Measurements from ENCODE around the gene GOPC. TPM values are rescaled to one million over a fixed set of nuclear protein-coding genes. Genes with fewer than 3 reads are reported as not detected.

The GOPC gene
- total RNA-seq, 1 experiment from 2014 or later, result 18.7 TPM

GRCh38 chr6:117514655-117515054 is 87.7 kb downstream of the GOPC start:
- Histone ChIP-seq H2AFZ (ENCODE audit: low read length) (no peak overlapping the region), H3K79me1 (ENCODE audit: insufficient read depth, low read depth, low read length, poor library complexity, severe bottlenecking) (no peaks in the 10 kb centered on the region), H3K27ac (ENCODE audit: insufficient read length, low read depth, low read length) (no peak overlapping the region), H3K23ac (ENCODE audit: insufficient read length, low read depth, low read length) (no peak overlapping the region), H2BK120ac (ENCODE audit: low read depth, low read length, poor library complexity, severe bottlenecking) (no peak overlapping the region), H3K23me2 (ENCODE audit: insufficient read length, low read depth, low read length, poor library complexity, severe bottlenecking) (no peaks in the 10 kb centered on the region), H4K20me1 (ENCODE audit: control insufficient read depth, insufficient read depth, insufficient read length) (no peaks in the 10 kb centered on the region), H3K4me1 (ENCODE audit: insufficient read depth, low read length) (no peaks in the 10 kb centered on the region), H2BK15ac (ENCODE audit: low read depth, low read length) (no peak overlapping the region), H2BK5ac (ENCODE audit: insufficient read length, low read length) (no peak overlapping the region), H3K56ac (ENCODE audit: insufficient read length, low read depth, low read length) (no peak overlapping the region), H4K5ac (ENCODE audit: insufficient read length, low read depth, low read length) (no peak overlapping the region), H4K91ac (ENCODE audit: insufficient read length, low read depth, low read length) (no peak overlapping the region), H2BK20ac (ENCODE audit: low read depth, low read length, poor library complexity, severe bottlenecking) (no peak overlapping the region), H2BK12ac (ENCODE audit: insufficient read length, low read depth, low read length) (no peak overlapping the region), H3K14ac (ENCODE audit: insufficient read depth, low read length) (no peak overlapping the region), H3K9ac (ENCODE audit: extremely low read depth, insufficient read length, low read length) (no peak overlapping the region), H3T11ph (ENCODE audit: low read length) (no peak overlapping the region), H3K18ac (ENCODE audit: insufficient read length, low read depth, low read length) (no peak overlapping the region), H3K4me2 (ENCODE audit: insufficient read depth, insufficient read length, low read length) (no peak overlapping the region), H2AK5ac (ENCODE audit: insufficient read length, low read length) (no peak overlapping the region), H3K4ac (ENCODE audit: low read depth, low read length) (no peak overlapping the region), H3K27me3 (ENCODE audit: insufficient read depth, low read length) (no peaks in the 10 kb centered on the region), H3K9me3 (ENCODE audit: control insufficient read depth, low read depth, low read length) (no peaks in the 10 kb centered on the region), H4K8ac (replicated peaks; ENCODE audit: insufficient read length, low read depth, low read length) (no peak overlapping the region), H3K79me2 (ENCODE audit: insufficient read depth, low read length) (no peaks in the 10 kb centered on the region)
- no peak overlapping the region for H3K4me3 Mint-ChIP-seq
- H3K27me3 Mint-ChIP-seq (ENCODE audit: low read depth), result peaks cover 2% of the 10 kb centered on the region; the same call in 1 of the 2 replicates
- no peak overlapping the region for H3K27ac Mint-ChIP-seq
- peaks cover 0 to 3% of the 10 kb centered on the region in 2 experiments; a peak in 1 of 5 replicates for H3K9me3 Mint-ChIP-seq
- no CpG with 5 or more reads among the region's 1 CpG for WGBS (ENCODE audit: extremely low coverage, insufficient read length, low lambda C conversion rate)
- DNase-seq, result no peak
- TF ChIP-seq CTCF (conservative IDR thresholded peaks at IDR 0.05), result no peak
- peaks cover 14 to 22% of the 10 kb centered on the region in 2 experiments; a peak in 3 of 4 replicates for H3K4me1 Mint-ChIP-seq
- peaks cover 8 to 14% (median 13%) of the 10 kb centered on the region in 3 experiments; a peak in 6 of 7 replicates for H3K36me3 Mint-ChIP-seq (ENCODE audit: insufficient read depth in 1 of 3, low read depth in 3 of 3)

Measured in H9 (cell line).